GM23338 (cell line): ENCODE measurements around the gene TSHZ3. TPM values are rescaled to one million over a fixed set of nuclear protein-coding genes. Genes with fewer than 3 reads are reported as not detected.

Experiments
- ATAC-seq: fragments of 200-7000 bp; cut with Tn5 transposase; 3 replicates; pipeline ENCODE4 v1.9.1; 2020
- DNase-seq: peaks from one replicate; pipeline ENCODE4 v3.0.0-alpha.2; 2015; ENCODE audit warnings: low spot score
- H2AFZ ChIP-seq: fragments of 200-600 bp; sonication (generic); 2 replicates; pipeline ENCODE4 v1.8.0; 2016; ENCODE audit warnings: antibody characterized with exemption, mild to moderate bottlenecking, moderate library complexity
- H3F3A ChIP-seq: fragments of 200-600 bp; sonication (generic); replicated peaks from 2 replicates; pipeline ENCODE4 v1.8.0; 2017; ENCODE audit warnings: antibody characterized with exemption, mixed run types, low read depth
- H3K27ac ChIP-seq: fragments of 200-600 bp; sonication (generic); 2 replicates; pipeline ENCODE4 v1.6.1; 2016; ENCODE audit warnings: low read depth
- H3K27me3 ChIP-seq: fragments of 200-600 bp; sonication (generic); 2 replicates; pipeline ENCODE4 v1.8.0; 2016; ENCODE audit warnings: mild to moderate bottlenecking, mixed run types, moderate library complexity; ENCODE audit not compliant: insufficient read depth
- H3K36me3 ChIP-seq: fragments of 200-600 bp; sonication (generic); 2 replicates; pipeline ENCODE4 v1.8.0; 2016; ENCODE audit warnings: mild to moderate bottlenecking; ENCODE audit not compliant: insufficient read depth
- H3K4me1 ChIP-seq: fragments of 200-600 bp; sonication (generic); 2 replicates; pipeline ENCODE4 v1.8.0; 2016; ENCODE audit warnings: mild to moderate bottlenecking, moderate library complexity; ENCODE audit not compliant: insufficient read depth
- H3K4me2 ChIP-seq: fragments of 200-600 bp; sonication (generic); 2 replicates; pipeline ENCODE4 v1.7.1; 2017; ENCODE audit warnings: mixed run types
- H3K4me3 ChIP-seq: fragments of 200-600 bp; sonication (generic); 2 replicates; pipeline ENCODE4 v1.6.1; 2016; ENCODE audit warnings: mixed run types
- H3K79me2 ChIP-seq: fragments of 200-600 bp; sonication (generic); replicated peaks from 2 replicates; pipeline ENCODE4 v1.8.0; 2017; ENCODE audit warnings: mild to moderate bottlenecking; ENCODE audit not compliant: insufficient read depth
- H3K9me2 ChIP-seq: fragments of 200-600 bp; sonication (generic); 2 replicates; pipeline ENCODE4 v1.8.0; 2017; ENCODE audit not compliant: insufficient read depth
- H4K20me1 ChIP-seq: fragments of 200-600 bp; sonication (generic); replicated peaks from 2 replicates; pipeline ENCODE4 v1.8.0; 2017; ENCODE audit warnings: mild to moderate bottlenecking; ENCODE audit not compliant: insufficient read depth
- H3K27ac Mint-ChIP-seq: 2 replicates; pipeline ENCODE4 v1.8.0; 2020; ENCODE audit warnings: inconsistent platforms, mild to moderate bottlenecking, moderate library complexity, mixed read lengths
- H3K27me3 Mint-ChIP-seq: 3 replicates; pipeline ENCODE4 v1.8.0; 2022; ENCODE audit warnings: low read depth, mild to moderate bottlenecking, moderate library complexity, mixed read lengths, inconsistent platforms; ENCODE audit not compliant: insufficient read depth, poor library complexity
- H3K36me3 Mint-ChIP-seq: 3 replicates; pipeline ENCODE4 v1.8.0; 2021; ENCODE audit warnings: low read depth, mild to moderate bottlenecking, inconsistent platforms, moderate library complexity, mixed read lengths
- H3K4me1 Mint-ChIP-seq: 3 replicates; pipeline ENCODE4 v1.8.0; 2020; ENCODE audit warnings: mild to moderate bottlenecking, inconsistent platforms, mixed read lengths
- H3K4me3 Mint-ChIP-seq: 3 replicates; pipeline ENCODE4 v1.8.0; 2021; ENCODE audit warnings: moderate library complexity, mild to moderate bottlenecking, inconsistent platforms, mixed read lengths
- H3K9me3 Mint-ChIP-seq: 3 replicates; pipeline ENCODE4 v1.8.0; 2020; ENCODE audit warnings: moderate library complexity, mild to moderate bottlenecking, inconsistent platforms, mixed read lengths
- CREB1 ChIP-seq: fragments of 250-450 bp; sonication (Bioruptor Pico); IDR thresholded peaks from 2 replicates; pipeline ENCODE4 v1.5.0; 2020; ENCODE audit warnings: low read depth, mild to moderate bottlenecking, moderate library complexity
- ZNF462 ChIP-seq: fragments of 250-450 bp; sonication (Bioruptor Pico); IDR thresholded peaks from 2 replicates; pipeline ENCODE4 v1.5.0; 2020; ENCODE audit warnings: mild to moderate bottlenecking, moderate library complexity
- polyA plus RNA-seq: library from polyadenylated mRNA; unstranded; fragments of >200 nt; fragmentation: Nextera tagmentation; extraction: Ambion mirVana; gene quantifications from 2 replicates; pipeline ENCODE4 v1.2.1, GENCODE V29; 2016
- total RNA-seq: library from RNA; depleted of rRNA; stranded (reverse); fragments of >200 nt; shearing (Covaris generic); gene quantifications from 2 replicates; pipeline ENCODE4 v1.2.3, GENCODE V29; 2014
- TF ChIP-seq, protein P1 (sequence below): IDR thresholded peaks from 2 replicates; pipeline ENCODE4 v1.6.1; 2016; ENCODE audit warnings: antibody characterized with exemption

TSHZ3 gene
- total and polyA plus RNA-seq, 2 experiments from 2014 or later, result 3.8 to 8.9 TPM

DNA sequence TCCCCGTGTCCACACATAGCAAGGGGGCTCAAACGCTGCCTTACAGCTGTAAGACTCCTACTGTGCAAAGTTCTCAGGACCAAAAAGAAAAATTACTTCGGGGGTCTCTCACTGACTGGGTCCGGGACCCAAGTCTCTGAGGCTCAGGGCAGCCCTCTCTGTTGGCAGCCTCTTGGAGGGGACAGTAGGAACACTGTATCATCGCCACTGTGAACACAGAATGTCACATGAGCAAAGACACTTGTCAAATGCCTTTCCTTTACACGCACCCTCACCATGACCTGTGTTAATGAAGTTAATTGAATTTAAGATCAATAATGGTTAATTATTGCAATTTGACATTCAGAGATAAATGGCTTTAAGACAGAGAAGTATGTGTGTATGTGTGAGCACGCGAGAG lies 49.6 kb downstream of the TSHZ3 start:
- no peaks in the 10 kb centered on the region for H3K9me2 ChIP-seq
- no peaks in the 10 kb centered on the region for H3K27me3 Mint-ChIP-seq
- TF ChIP-seq, protein P1, sequence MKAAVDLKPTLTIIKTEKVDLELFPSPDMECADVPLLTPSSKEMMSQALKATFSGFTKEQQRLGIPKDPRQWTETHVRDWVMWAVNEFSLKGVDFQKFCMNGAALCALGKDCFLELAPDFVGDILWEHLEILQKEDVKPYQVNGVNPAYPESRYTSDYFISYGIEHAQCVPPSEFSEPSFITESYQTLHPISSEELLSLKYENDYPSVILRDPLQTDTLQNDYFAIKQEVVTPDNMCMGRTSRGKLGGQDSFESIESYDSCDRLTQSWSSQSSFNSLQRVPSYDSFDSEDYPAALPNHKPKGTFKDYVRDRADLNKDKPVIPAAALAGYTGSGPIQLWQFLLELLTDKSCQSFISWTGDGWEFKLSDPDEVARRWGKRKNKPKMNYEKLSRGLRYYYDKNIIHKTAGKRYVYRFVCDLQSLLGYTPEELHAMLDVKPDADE, result no peak
- no peak for TF ChIP-seq ZNF462 (CRISPR knock-in tag)
- H3K4me1 ChIP-seq, result no peaks in the 10 kb centered on the region
- H3K27ac ChIP-seq, result no peak overlapping the region
- no peak overlapping the region for H3K4me2 ChIP-seq
- H3K4me3 Mint-ChIP-seq, result no peak overlapping the region
- H2AFZ ChIP-seq, result no peak overlapping the region
- no peaks in the 10 kb centered on the region for H3K36me3 ChIP-seq
- H3F3A ChIP-seq, result no peaks in the 10 kb centered on the region
- no peak overlapping the region for H3K4me3 ChIP-seq
- no peak for ATAC-seq
- H3K4me1 Mint-ChIP-seq, result no peaks in the 10 kb centered on the region; the same call in 2 of the 3 replicates
- no peaks in the 10 kb centered on the region for H3K9me3 Mint-ChIP-seq
- peaks cover 6% of the 10 kb centered on the region; the same call in 1 of the 2 replicates for H4K20me1 ChIP-seq
- no peaks in the 10 kb centered on the region; the same call in 2 of the 3 replicates for H3K36me3 Mint-ChIP-seq
- H3K79me2 ChIP-seq, result peaks cover 7% of the 10 kb centered on the region; the same call in 1 of the 2 replicates
- DNase-seq, result no peak
- H3K27ac Mint-ChIP-seq, result no peak overlapping the region; the same call in 1 of the 2 replicates
- H3K27me3 ChIP-seq, result no peaks in the 10 kb centered on the region

DNA sequence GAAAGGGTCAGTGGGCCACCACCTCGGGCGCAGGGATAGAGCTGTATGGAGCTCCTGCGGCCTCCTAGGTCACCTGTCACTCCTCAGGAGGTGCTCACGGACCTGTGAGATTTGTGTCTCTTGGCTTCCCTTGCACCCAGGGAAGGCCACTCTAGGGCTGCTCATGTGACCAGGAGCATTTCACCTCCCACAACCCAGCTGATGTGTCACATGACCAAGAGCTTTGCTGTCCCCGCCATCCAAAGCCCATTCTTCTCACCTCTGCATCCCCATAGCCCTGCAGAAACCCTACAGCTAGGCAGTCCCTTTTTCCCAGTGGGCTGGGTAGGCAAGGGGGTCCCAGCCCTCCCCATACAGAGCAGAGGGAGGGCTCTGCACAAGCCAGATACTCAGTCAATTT lies 51.2 kb downstream of the TSHZ3 start:
- no peak overlapping the region for H3K27ac Mint-ChIP-seq
- H3K27me3 Mint-ChIP-seq, result no peaks in the 10 kb centered on the region
- Histone ChIP-seq H3K4me3 (no peak overlapping the region), H3K9me2 (0 out of 2 replicates have a peak, but pooled peaks cover 6% of the 10 kb centered on the region), H3K4me1 (no peaks in the 10 kb centered on the region), H4K20me1 (peaks cover 6% of the 10 kb centered on the region; the same call in 1 of the 2 replicates), H3K4me2 (no peak overlapping the region), H3K36me3 (no peaks in the 10 kb centered on the region), H3K27ac (no peak overlapping the region), H3K79me2 (peaks cover 9% of the 10 kb centered on the region; the same call in 1 of the 2 replicates), H3F3A (no peaks in the 10 kb centered on the region), H2AFZ (no peak overlapping the region), H3K27me3 (no peaks in the 10 kb centered on the region)
- DNase-seq, result no peak
- ATAC-seq, result no peak
- TF ChIP-seq CREB1, result no peak
- no peaks in the 10 kb centered on the region; the same call in 2 of the 3 replicates for H3K4me1 Mint-ChIP-seq
- no peaks in the 10 kb centered on the region for H3K9me3 Mint-ChIP-seq
- no peak overlapping the region for H3K4me3 Mint-ChIP-seq
- no peaks in the 10 kb centered on the region; the same call in 2 of the 3 replicates for H3K36me3 Mint-ChIP-seq
